WERI-Rb-1 (cell line): ENCODE data around the gene HDAC10.
A peak's percentile ranks its signal among the peaks of the same experiment; 100 is the strongest.

ENCODE experiments used
- DNase-seq: peaks from one replicate; pipeline ENCODE4 v3.0.0-alpha.2; 2020
- H3K27ac ChIP-seq: fragments of 250-450 bp; sonication (Bioruptor Pico); 2 replicates; pipeline ENCODE4 v1.5.1; 2020; ENCODE audit warnings: mild to moderate bottlenecking, moderate library complexity
- H3K27me3 ChIP-seq: fragments of 250-450 bp; sonication (Bioruptor Pico); 2 replicates; pipeline ENCODE4 v1.5.1; 2021; ENCODE audit warnings: mild to moderate bottlenecking, low read depth, moderate library complexity; ENCODE audit not compliant: insufficient read depth, severe bottlenecking
- H3K36me3 ChIP-seq: fragments of 250-450 bp; sonication (Bioruptor Pico); 2 replicates; pipeline ENCODE4 v1.5.1; 2020; ENCODE audit warnings: mild to moderate bottlenecking, moderate library complexity
- H3K4me3 ChIP-seq: 2 replicates; pipeline ENCODE4 v1.5.1; 2011; ENCODE audit warnings: low read depth, mild to moderate bottlenecking, control low read depth, low read length
- H3K9me3 ChIP-seq: fragments of 250-450 bp; sonication (Bioruptor Pico); 2 replicates; pipeline ENCODE4 v1.5.1; 2021; ENCODE audit warnings: mild to moderate bottlenecking, moderate library complexity; ENCODE audit not compliant: severe bottlenecking
- TF ChIP-seq, protein P1 (sequence below): IDR thresholded peaks from 2 replicates; pipeline ENCODE4 v1.5.1; 2011; ENCODE audit warnings: low read depth, mild to moderate bottlenecking, control low read depth, inconsistent platforms, low read length

The HDAC10 gene

DNA sequence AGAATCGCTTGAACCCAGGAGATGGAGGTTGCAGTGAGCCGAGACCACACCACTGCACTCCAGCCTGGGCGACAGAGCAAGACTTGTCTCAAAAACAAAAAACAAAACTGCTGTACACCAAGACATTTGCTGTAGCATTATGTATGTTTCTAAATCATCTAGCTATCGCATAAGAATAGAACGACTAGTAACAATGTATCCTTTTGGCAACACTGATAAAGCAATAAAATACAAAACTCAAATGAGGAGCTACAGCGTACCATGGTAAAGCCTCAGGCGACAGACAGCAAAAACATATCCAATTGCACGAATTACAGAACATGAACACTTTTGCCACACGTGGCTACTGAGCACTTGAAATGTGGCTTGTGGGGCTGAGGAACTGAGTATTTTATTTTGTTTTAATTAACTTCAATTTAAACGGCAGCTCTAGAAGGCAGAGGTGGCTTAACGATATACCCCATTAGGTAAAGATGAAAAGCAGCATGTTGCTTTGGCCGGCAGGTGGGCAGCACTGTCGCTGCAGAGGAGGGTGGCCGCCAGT is 8.6 kb downstream of the HDAC10 start:
- no peaks in the 10 kb centered on the region for H3K27me3 ChIP-seq
- no peaks in the 10 kb centered on the region for H3K9me3 ChIP-seq
- H3K27ac ChIP-seq = no peak overlapping the region
- peaks cover 45% of the 10 kb centered on the region for H3K36me3 ChIP-seq
- H3K4me3 ChIP-seq = no peak overlapping the region
- TF ChIP-seq, protein P1, sequence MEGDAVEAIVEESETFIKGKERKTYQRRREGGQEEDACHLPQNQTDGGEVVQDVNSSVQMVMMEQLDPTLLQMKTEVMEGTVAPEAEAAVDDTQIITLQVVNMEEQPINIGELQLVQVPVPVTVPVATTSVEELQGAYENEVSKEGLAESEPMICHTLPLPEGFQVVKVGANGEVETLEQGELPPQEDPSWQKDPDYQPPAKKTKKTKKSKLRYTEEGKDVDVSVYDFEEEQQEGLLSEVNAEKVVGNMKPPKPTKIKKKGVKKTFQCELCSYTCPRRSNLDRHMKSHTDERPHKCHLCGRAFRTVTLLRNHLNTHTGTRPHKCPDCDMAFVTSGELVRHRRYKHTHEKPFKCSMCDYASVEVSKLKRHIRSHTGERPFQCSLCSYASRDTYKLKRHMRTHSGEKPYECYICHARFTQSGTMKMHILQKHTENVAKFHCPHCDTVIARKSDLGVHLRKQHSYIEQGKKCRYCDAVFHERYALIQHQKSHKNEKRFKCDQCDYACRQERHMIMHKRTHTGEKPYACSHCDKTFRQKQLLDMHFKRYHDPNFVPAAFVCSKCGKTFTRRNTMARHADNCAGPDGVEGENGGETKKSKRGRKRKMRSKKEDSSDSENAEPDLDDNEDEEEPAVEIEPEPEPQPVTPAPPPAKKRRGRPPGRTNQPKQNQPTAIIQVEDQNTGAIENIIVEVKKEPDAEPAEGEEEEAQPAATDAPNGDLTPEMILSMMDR = no peak
- DNase-seq = no peak

DNA sequence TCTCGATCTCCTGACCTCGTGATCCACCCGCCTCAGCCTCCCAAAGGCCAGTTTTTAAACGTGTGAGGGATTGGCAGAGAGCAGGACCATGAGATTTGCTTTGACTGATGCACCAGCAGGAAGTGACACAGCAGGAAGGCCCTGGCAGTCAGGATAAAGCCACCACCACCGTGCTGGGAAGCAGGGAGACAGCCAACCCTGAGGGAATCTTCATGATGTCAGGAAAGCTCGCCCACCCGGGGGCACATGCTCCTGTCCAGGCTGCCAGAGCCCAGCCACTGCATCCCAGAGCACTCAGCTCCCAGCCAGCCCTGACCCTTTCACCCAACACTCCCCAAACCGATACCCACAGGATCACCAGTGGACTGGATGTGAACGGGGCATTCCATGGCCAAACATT is 12.3 kb downstream of the HDAC10 start:
- Histone ChIP-seq H3K4me3 (no peak overlapping the region), H3K27ac (no peak overlapping the region), H3K36me3 (peaks cover 30% of the 10 kb centered on the region), H3K9me3 (no peaks in the 10 kb centered on the region), H3K27me3 (no peaks in the 10 kb centered on the region)
- TF ChIP-seq, protein P1 = no peak
- DNase-seq = no peak

DNA sequence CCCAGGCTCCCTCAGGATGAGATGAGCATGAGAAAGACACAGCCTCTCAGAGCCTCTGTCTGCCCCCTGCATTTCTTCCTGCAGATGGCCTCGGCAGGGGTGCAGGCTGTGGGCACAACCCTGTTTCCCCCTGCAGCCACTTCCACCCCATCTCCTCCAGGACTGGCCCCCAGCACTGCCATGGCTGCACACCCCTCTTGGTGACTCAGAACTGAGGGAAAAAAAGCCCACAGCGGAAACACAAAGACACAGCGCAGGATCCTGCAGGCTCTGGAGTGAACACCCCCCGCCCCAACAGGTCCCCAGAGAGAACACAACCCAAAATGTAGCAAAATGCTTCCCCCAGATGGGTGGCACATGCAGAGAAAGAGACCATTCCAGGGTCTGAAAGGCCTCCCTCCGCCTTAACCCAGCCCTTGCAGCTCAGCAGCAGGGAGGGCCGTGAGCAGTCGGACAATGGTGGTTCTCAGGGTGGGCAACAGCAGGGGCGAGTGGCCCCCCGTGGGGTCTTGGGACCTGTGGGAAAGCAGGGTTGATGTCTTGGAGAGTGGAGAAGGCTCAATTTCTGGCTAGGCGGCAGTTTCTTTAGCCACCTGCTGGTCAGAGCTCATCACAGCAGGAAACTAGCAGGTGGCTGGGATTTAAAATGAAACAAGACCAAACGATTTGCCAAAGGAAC is 14.2 kb downstream of the HDAC10 start:
- Histone ChIP-seq H3K27me3 (no peaks in the 10 kb centered on the region), H3K36me3 (peaks cover 24% of the 10 kb centered on the region), H3K4me3 (no peak overlapping the region), H3K27ac (no peak overlapping the region), H3K9me3 (no peaks in the 10 kb centered on the region)
- TF ChIP-seq, protein P1 = peak; percentile 72
- peak; percentile 47 for DNase-seq

DNA sequence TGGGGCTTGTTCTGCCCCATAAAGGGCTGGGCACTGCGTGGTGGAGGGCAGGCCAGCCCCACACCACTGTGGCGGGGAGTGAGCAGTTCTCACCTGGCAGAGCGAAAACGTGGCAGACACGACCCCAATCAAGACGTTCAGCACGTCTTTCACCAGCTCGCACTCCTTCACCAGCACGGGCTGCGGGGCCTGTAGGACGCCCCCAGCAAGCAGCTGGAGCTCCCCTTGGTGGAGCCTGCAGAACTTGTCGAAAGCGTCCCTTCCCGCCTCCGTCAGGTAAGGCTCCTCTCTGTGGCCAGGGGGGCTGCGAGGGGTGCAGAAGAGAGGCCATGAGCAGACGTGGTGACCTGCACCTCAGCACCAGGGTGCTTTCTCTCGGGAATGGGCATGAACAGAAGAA is 17.8 kb downstream of the HDAC10 start:
- no peak for DNase-seq
- H3K27me3 ChIP-seq = no peaks in the 10 kb centered on the region
- no peak overlapping the region for H3K4me3 ChIP-seq
- TF ChIP-seq, protein P1 = no peak
- H3K36me3 ChIP-seq = peaks cover 5% of the 10 kb centered on the region
- no peak overlapping the region for H3K27ac ChIP-seq
- no peaks in the 10 kb centered on the region for H3K9me3 ChIP-seq

DNA sequence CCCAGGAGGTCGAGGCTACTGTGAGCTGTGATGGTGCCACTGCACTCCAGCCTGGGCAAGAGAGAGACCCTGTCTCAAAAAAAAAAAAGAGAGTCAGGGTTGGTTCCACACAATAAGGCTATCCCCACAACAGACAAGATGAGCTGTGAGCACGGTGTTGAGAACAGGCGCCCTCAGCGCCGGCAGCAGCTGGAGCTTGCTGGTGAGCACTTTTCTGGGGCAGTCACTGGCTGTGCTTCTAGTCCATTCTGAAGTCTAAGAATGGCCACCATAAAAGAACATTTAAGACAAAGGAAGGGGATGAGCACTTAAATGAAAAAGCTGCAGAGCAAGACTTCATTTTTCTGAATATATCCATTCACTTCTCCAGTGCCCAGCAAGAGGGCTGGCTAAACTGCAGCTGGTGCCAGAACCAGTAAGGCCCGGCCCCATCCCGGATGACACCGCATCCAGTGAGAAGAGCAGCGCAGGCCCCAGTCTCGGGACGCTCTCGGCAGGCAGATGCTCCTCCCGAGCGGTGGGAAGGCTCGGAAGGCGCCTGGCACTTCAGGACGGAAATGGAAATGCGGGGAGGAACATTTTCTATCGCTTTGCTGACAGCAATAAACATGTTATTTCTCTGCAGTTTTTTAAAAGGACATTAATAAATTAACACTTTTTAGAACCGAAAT is 18.4 kb downstream of the HDAC10 start:
- no peaks in the 10 kb centered on the region for H3K9me3 ChIP-seq
- TF ChIP-seq, protein P1 = no peak
- peaks cover 5% of the 10 kb centered on the region for H3K36me3 ChIP-seq
- no peak for DNase-seq
- H3K4me3 ChIP-seq = no peak overlapping the region
- H3K27me3 ChIP-seq = no peaks in the 10 kb centered on the region
- no peak overlapping the region for H3K27ac ChIP-seq
